ENCODE results near the gene DNAJC27. TPM values are rescaled to one million over a fixed set of nuclear protein-coding genes. Genes with fewer than 3 reads are reported as not detected.

Gene DNAJC27
- total and polyA plus RNA-seq, 9 of the 15 experiments (the other 6 are each of a cell fraction or from before 2014, with no cell fraction given), result 0.53 to 5.9 (median 3.0) TPM

GRCh38 chr2:24945907-24946306 lies 25.8 kb downstream of the DNAJC27 start (continued):
- TF ChIP-seq NR2C2 (CRISPR knock-in tag; IDR thresholded peaks at IDR 0.05), result no peak
- TF ChIP-seq NR2C2 (tag; IDR thresholded peaks at IDR 0.05), result no peak
- TF ChIP-seq SREBF1 (IDR thresholded peaks at IDR 0.05; ENCODE audit: borderline replicate concordance, low read depth, low read length), result no peak
- TF ChIP-seq ZKSCAN3 (CRISPR knock-in tag; IDR thresholded peaks at IDR 0.05), result no peak
- TF ChIP-seq IRF9 (tag; IDR thresholded peaks at IDR 0.05), result no peak
- TF ChIP-seq GABPA (tag; conservative IDR thresholded peaks at IDR 0.05; ENCODE audit: low read depth), result no peak
- TF ChIP-seq ZNF431 (CRISPR knock-in tag; IDR thresholded peaks at IDR 0.05), result no peak

DNA sequence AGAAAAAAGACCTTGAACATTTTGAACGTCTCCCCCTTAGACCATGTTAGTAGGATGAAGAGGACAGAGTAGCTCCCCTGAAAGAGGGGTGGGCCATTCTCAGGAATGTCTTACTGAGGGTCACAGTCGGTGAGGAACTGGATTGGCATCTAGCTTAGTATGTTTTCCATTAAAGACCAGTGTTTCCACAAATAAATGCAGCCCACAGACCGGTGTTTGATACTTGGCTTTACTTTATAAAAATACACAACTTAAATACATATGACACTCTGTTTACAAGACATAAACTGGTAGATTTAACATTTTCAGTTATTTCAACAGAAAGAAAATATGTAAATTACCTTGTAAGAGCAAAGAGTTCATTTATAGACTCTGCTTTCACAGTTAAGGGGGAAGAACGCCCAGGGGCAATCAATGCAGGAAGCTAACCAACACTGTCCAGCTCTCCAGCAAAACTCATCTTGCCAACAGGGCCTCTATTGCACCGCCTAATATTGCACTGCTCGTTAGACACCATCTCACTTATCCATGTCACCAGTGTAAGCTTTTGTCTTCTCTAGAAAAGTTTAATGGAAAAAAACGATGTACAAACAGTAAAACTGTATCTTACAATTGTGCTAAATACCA lies 28.2 kb downstream of the DNAJC27 start:
- H3K9ac ChIP-seq (ENCODE audit: insufficient read depth in 1 of 2, low read depth in 2 of 2, low read length in 2 of 2), result no peak overlapping the region
- H3K27ac ChIP-seq (ENCODE audit: extremely low read depth, low read depth, low read length), result no peak overlapping the region
- intact Hi-C loops (cut with micrococcal nuclease) (no loop called here), in situ Hi-C loops (cut with MboI) (no loop called here)
- H3K36me3 ChIP-seq (ENCODE audit: control insufficient read depth, insufficient read depth, low read length), result peaks cover 15% of the 10 kb centered on the region; the same call in 1 of the 3 replicates
- H4K20me1 ChIP-seq (replicated peaks; ENCODE audit: control insufficient read depth, insufficient read depth, low read length), result no peaks in the 10 kb centered on the region
- FAIRE-seq (no peak), ATAC-seq (no peak), DNase-seq (ENCODE audit: extremely low read depth in 1 of 4, low spot score in 3 of 4) (no peak)
- H3K79me2 ChIP-seq (ENCODE audit: control insufficient read depth, insufficient read depth, low read length), result no peaks in the 10 kb centered on the region
- H3K9me3 ChIP-seq (replicated peaks; ENCODE audit: control insufficient read depth, insufficient read depth, low read depth, low read length), result no peaks in the 10 kb centered on the region
- no peak overlapping the region for H2AFZ ChIP-seq (ENCODE audit: low read depth, low read length)
- ChIA-PET POLR2A (interaction anchor here (0.6 to 3.3 kb wide), 9 partner anchors 8 to 173 kb away, joined by 3 to 18 read pairs (median 3); no protein-coding TSS in a partner anchor), CTCF (ENCODE audit: low intra/inter-chr PET ratio) (no interaction called here)
- no peaks in the 10 kb centered on the region for H3K27me3 ChIP-seq (ENCODE audit: control insufficient read depth in 2 of 2, insufficient read depth in 2 of 2, low read length in 2 of 2)
- no peaks in the 10 kb centered on the region for H3K9me1 ChIP-seq (ENCODE audit: control insufficient read depth, insufficient read depth, low read length)
- no peak overlapping the region for H3K4me2 ChIP-seq (ENCODE audit: insufficient read depth, low read length)
- no peak overlapping the region for H3K4me3 ChIP-seq
- 55% methylated on average over 6 of the region's 7 CpGs for WGBS (ENCODE audit: insufficient coverage, low coverage, missing lambda C conversion rate)
- no peaks in the 10 kb centered on the region for H3K4me1 ChIP-seq (replicated peaks in 1 of 2; ENCODE audit: control insufficient read depth in 2 of 2, insufficient read depth in 2 of 2, low read length in 2 of 2)
- no TSS peak for BruUV-seq (replicated peaks)
- TF ChIP-seq CREB3 (tag; conservative IDR thresholded peaks at IDR 0.05; ENCODE audit: low read depth) (no peak), ESRRA (IDR thresholded peaks at IDR 0.05; ENCODE audit: borderline replicate concordance, low read depth) (no peak), RCOR1 (IDR thresholded peaks at IDR 0.05; ENCODE audit: borderline replicate concordance in 1 of 2, low read depth in 2 of 2, low read length in 2 of 2) (no peak), GABPB1 (CRISPR knock-in tag; IDR thresholded peaks at IDR 0.05) (no peak), ZNF347 (CRISPR knock-in tag; IDR thresholded peaks at IDR 0.05; ENCODE audit: low read depth) (no peak), MEF2A (IDR thresholded peaks at IDR 0.05; ENCODE audit: control insufficient read depth, low read depth, low read length) (no peak), MED1 (CRISPR knock-in tag; IDR thresholded peaks at IDR 0.05; ENCODE audit: borderline replicate concordance) (no peak), ZNF384 (IDR thresholded peaks at IDR 0.05; ENCODE audit: low read depth, low read length) (no peak), ARNT (IDR thresholded peaks at IDR 0.05) (no peak), ZNF780A (CRISPR knock-in tag; IDR thresholded peaks at IDR 0.05) (no peak), ZKSCAN8 (CRISPR knock-in tag; IDR thresholded peaks at IDR 0.05) (no peak)
- TF ChIP-seq, protein P1, sequence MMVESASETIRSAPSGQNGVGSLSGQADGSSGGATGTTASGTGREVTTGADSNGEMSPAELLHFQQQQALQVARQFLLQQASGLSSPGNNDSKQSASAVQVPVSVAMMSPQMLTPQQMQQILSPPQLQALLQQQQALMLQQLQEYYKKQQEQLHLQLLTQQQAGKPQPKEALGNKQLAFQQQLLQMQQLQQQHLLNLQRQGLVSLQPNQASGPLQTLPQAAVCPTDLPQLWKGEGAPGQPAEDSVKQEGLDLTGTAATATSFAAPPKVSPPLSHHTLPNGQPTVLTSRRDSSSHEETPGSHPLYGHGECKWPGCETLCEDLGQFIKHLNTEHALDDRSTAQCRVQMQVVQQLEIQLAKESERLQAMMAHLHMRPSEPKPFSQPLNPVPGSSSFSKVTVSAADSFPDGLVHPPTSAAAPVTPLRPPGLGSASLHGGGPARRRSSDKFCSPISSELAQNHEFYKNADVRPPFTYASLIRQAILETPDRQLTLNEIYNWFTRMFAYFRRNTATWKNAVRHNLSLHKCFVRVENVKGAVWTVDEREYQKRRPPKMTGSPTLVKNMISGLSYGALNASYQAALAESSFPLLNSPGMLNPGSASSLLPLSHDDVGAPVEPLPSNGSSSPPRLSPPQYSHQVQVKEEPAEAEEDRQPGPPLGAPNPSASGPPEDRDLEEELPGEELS (CRISPR knock-in tag; IDR thresholded peaks at IDR 0.05; ENCODE audit: borderline replicate concordance), result no peak

Measured in K562 (cell line).